Activated T-cell treated with anti-CD3 and anti-CD28 coated beads, Interleukin-2, amount 50 U/mL, for 48 hours (primary cell): ENCODE measurements around the gene GLTP.
"Not testable (repeated sequence)": the region's sequence is repeated elsewhere in the genome, so short reads cannot be mapped to it uniquely, and the experiment has no call there.

ENCODE experiments used
- DNase-seq, 2 experiments: peaks; one replicate each; pipeline ENCODE4 v3.0.0-alpha.2; 2020

Gene GLTP

DNA sequence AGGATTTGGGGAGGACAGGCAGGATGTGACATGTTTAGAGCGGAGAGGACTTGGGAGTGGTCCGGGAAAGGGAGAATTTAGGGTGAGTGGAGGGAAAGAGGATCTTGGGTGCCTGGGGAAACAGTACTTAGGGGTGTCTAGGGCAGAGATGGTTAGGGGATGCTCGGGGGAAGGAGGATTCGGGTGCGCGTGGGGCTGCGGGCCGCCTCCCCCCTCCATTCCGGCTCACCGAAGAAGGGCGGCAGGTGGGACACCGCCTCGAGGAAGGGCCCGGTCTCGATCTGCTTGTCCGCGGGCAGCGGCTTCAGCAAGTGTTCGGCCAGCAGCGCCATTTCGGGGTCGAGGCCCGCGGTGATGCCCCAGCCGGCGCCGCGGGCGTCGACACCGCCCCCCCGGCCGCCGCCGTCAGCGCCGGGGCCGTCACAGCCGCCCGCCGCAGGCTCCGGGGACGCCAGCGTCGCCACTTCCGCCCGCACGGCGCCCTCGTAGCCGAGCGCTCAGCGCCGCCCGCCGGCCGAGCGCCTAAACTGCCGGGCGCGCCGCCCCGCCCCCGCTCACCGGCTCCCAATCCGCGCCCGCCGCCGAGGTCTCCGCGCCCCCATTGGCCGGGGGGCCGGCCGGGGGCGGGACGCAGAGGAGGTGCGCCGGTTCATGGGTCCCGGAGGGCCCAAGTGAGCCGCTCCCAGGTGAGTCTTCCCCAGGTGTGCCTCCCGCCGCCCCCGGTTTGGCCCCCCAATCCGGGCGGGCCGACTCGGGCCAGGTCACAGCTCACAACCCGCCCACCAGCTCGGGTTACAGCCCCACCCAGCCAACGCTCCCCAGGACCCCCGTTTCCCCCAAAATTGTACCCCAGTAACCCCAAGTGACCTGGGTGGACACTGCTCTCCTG lies at the start of gene GLTP:
Gene GLTP (minus strand): TSS at position 499 of the 889 bp plus-strand sequence. CDS start 167 bp downstream, at position 332.
- peak; percentile 88 to 93 for DNase-seq

GRCh38 chr12:109929326-109929725 lies 49.0 kb upstream of the GLTP start:
- DNase-seq = not testable (repeated sequence)

DNA sequence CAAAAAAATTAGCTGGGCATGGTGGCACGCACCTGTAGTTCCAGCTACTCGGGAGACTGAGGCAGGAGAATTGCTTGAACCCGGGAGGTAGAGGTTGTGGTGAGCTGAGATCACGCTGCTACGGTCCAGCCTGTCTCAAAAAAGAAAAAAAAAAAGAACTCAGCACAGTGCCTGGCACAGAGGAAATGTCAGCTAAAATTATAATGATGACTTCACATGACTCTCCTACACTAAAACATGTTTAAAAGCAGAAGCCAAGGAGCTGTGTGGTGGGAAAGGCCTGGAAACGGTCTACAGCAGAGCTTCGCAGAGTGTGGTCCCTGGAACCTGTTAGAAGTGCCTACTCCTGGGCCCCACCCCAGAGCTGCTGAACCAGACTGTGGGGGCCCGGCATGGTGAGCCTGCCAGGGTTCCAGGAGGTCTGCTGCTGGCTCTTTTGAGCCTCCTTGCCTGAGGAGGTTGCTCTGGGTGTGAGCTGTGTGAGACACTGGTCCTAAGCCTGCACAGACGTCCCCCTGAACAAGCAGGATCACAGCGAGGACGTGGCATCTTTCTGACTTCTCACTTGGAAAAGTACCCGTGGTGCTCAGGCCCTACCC lies 47.8 kb upstream of the GLTP start:
- no peak for DNase-seq

- DNase-seq = peak; percentile 47 to 56
Observed at GRCh38 chr12:109927622-109928021, 47.3 kb upstream of the GLTP start.

- no peak for DNase-seq
Observed at GRCh38 chr12:109926488-109927210, 46.3 kb upstream of the GLTP start.

DNA sequence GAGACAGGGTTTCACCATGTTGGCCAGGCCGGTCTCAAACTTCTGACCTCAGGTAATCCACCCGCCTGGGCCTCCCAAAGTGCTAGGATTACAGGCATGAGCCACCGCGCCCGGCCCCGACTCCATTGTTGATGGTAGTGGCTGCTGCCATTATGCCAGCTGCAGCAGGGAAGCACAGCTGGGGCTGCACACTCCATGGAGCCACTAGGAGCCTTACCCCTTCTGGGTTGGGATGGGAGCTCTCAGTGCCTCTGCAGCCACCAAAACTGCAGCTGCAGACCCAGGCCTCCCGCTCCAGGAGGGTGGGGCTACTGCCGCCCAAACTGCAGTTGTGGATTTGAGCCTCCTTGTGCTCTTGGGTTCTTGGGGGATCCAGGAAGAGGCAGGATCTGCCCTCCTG lies 45.7 kb upstream of the GLTP start:
- no peak for DNase-seq

GRCh38 chr12:109925185-109925840 lies 45.0 kb upstream of the GLTP start:
- no peak for DNase-seq

DNA sequence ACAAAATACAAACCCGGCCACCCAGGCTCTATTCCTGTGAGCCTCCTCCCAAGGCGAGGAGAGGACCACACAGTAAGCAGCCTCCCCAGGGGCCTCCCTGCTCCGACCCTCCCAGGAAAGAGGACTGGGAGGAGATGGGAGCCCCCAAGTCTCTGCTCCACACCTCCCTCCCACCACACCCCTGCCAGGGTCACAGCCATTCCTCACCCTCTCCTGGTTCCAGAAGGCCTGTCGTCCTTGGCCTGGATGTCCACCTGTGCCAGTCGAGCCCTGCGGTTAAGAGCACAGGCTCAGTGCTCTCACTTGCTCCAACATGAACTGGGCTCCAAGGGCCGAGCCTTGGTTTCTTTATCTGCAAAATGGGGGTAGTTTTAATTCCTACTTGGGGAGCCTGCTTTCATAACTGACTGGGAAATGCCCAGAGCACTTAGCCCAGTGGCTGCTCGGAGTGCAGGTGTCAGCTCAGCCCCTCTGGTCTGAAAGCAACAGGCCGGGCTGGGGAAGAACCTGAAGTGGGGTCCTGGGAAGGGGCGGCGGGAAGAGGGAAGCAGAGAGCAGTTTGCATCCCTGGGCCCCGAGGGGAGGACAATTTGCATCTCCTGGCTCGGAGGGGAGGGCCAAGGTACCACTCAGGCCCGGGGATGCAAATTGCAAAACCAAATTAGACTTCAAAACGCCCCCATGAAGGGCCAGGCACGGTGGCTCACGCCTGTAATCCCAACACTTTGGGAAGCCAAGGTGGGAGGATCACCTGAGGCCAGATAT lies 43.3 kb upstream of the GLTP start:
- DNase-seq = no peak

- no peak for DNase-seq
Observed at GRCh38 chr12:109923038-109923437, 42.7 kb upstream of the GLTP start.

GRCh38 chr12:109921982-109922381 lies 41.6 kb upstream of the GLTP start:
- no peak for DNase-seq

DNA sequence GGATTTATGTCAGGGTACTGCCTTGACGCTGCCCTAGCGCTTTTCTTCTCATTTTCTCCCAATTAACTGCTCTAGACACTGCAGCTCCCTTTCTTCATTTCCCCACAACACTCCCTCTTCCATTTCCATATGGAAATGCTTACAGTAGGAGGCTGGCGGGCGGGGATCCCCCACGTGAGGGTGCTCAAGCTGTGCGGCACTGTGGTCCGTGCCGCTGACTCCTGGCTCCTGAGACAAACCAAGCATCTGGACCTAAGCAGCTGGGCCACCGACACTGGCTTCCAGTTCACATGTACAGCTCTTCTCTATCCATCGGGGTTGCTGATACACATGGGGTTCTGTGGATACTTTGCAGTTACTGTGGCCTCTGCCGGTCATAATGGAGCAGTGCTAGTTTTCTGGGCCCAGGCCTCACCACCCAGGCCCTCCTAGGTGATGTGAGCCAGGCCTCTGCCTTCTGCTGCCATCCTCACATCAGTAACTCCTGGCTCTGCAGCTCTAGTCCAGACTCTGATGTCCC lies 40.0 kb upstream of the GLTP start:
- no peak for DNase-seq

DNA sequence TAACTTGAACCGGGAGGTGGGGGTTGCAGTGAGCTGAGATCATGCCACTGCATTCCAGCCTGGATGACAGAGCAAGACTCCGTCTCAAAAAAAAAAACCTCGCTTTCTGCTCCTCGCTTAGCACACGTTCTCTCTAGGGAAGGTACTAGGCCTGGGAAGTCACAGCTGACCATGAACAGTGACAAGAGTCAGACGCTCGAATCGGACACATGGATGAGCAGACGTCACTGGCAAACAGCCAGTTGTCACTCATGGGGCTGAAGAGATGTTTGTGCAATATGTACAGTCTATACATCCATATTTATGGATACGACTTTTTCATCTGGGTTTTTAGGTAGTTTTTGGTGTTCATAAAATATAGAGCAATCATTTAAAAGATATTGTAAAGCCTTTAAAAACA lies 39.1 kb upstream of the GLTP start:
- no peak for DNase-seq

GRCh38 chr12:109916045-109916444 lies 35.7 kb upstream of the GLTP start:
- no peak for DNase-seq

DNA sequence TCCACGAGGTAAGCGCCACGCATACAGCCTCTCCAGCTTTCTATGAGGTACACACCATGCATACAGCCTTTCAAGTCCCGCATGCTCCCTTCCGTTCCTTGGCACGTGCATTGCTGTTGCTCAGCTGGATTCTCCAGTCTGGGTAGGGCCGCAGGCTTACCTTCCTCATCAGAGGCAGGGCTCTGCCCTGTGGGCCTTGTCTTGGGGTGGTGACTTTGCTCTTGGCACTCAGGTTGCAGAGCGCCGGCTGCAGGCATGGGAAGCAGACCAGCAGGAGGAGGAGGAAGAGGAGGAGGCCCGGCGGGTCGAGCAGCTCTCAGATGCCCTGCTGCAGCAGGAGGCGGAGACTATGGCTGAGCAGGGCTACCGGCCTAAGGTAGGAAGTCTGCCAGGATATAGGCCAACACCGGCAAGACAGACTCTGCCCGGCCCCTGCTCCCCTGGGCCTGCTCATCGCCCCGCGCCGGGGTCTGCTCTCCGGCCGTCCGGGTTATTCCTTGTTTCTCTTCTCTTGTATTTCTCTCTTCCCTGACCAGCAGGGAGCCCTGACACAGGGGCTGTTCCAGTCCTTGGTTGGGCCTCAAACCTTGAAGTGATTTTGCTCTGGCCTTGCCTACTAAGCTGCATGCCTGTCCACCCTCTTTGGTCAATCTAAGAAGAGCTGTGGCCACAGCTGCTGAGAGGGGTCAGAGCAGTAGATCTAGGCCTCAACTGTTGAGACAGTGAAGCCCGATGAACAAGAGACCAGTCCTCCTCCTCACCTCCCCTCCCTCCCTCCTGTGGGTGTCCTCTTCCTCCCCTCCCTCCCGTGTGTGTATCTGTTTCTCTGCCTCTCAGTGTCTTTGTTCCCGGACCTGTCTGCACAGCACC lies 35.1 kb upstream of the GLTP start:
- no peak for DNase-seq

DNA sequence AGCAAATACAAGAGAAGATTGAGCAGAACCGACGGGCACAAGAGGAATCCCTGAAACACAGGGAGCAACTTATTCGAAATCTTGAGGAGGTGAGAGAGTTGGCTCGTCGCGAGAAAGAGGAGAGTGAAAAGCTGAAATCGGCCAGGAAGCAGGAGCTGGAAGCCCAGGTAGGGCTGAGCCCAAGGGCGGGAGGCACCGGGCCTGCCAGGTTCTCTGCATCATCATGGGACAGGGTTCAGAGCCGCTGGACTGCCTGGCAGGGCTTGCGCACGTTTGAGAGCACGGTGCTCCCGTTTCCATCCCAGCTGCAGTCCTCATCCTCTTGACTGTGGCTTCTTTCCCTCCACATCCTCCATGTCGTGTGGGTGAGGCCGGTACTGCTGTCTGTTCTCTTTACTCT lies 34.1 kb upstream of the GLTP start:
- no peak for DNase-seq

GRCh38 chr12:109912855-109913321 lies 32.5 kb upstream of the GLTP start:
- no peak for DNase-seq

- DNase-seq = peak; percentile 50 to 57
Observed at GRCh38 chr12:109910969-109911348, 30.6 kb upstream of the GLTP start.

DNA sequence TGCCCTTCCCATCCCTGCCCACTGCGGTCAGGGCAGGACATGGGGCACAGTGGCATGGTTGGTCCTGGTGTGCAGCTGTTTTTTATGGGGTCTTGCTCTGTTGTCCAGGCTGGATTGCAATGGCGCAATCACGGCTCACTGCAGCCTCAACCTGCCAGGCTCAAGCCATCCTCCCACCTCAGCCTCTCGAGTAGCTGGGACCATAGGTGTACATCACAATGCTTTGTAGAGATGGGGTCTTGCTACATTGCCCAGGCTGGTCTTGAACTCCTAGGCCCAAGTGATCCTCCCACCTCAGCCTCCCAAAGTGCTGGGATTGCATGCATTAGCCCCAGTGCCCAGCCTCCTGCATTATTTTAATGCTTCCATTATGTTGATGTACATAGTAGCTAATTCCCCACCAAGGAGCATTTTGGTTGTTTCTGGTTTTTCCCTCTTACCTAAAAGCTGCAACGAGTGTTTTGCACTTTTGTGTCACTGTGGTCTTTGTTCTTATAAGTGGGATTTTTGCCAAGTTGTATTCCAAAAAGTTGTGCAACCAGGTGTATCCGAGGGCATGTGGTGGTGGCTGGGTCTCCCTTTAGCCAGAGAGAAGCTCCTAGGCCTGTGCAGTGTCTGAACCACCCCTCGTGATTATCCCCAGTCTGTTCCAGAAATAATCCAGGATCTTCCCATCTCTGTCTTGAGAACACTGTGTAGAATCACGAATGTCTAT lies 30.1 kb upstream of the GLTP start:
- no peak for DNase-seq

DNA sequence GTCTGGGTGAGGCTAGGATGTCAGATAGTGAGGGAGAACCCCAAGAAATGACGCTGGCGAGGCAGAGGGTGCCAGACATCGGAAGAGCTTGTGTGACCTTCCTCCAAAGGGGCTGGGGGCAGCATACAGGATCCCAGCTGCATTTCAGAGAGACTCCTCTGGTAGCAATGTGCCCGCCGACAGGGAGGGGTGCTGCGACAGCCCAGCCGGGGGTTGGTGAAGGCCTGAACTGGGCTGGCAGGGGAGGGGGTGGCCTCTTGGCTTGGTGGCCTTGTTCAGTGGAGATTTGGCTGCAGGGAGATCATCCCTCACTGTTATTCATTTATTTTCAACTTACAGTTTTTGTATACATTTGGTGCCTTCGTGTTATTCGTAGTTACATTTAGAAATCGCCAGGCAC lies 25.0 kb upstream of the GLTP start:
- no peak for DNase-seq

DNA sequence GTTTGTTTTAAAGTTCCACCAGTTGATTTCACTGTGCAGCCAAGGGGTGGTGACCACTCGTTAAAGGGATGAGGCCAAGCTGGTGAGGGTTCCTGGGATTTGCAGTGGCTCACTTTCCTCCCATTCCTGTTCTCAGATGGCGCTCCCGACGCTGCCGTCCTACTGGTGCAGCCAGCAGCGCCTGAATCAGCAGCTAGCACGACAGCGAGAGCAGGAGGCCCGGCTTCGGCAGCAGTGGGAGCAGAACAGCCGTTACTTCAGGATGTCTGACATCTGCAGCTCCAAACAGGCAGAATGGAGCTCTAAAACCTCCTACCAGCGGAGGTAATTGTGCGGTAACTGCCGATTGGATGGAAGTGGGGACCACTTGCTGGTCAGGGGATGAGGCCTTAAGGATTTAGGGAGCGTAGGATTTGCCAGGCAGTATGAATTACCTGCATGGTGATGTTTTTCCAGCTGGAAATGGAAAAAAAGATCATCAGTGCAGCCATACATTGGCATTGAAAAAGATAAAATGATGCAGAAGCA lies 22.6 kb upstream of the GLTP start:
- DNase-seq = no peak
